ENCODE data around the gene MOK. TPM values are rescaled to one million over a fixed set of nuclear protein-coding genes. Genes with fewer than 3 reads are reported as not detected.

Gene MOK
- total and polyA plus RNA-seq, 2 of the 4 experiments (the other 2 are of a cell fraction) = 16.8 to 48.5 TPM

GRCh38 chr14:102333390-102333789 lies 28.4 kb upstream of the MOK start:
- in situ Hi-C loops (cut with MboI; ENCODE audit: low sequenced_read_pairs) = no loop called here

More at GRCh38 chr14:102333390-102333789, 28.4 kb upstream of the MOK start:
- H3K9me3 ChIP-seq (ENCODE audit: control insufficient read depth, insufficient read depth, low read length) = no peaks in the 10 kb centered on the region
- no peak overlapping the region for H4K8ac ChIP-seq (ENCODE audit: low read depth in 2 of 2, low read length in 2 of 2)
- no peaks in the 10 kb centered on the region for H3K4me1 ChIP-seq (ENCODE audit: control insufficient read depth, insufficient read depth, low read length)
- DNase-seq (no peak), ATAC-seq (ENCODE audit: low read depth) (no peak)
- H3K4me3 ChIP-seq (ENCODE audit: insufficient read depth, low read depth, low read length) = no peak overlapping the region
- H2AFZ ChIP-seq (replicated peaks; ENCODE audit: low read length, poor library complexity) = no peak overlapping the region
- POLR2A ChIA-PET (ENCODE audit: unreplicated experiment) = no interaction called here
- H3K56ac ChIP-seq (ENCODE audit: extremely low read depth, insufficient read depth, low read length) = no peak overlapping the region
- TF ChIP-seq USF2 (IDR thresholded peaks at IDR 0.05; ENCODE audit: low read depth, low read length) (no peak), RAD21 (IDR thresholded peaks at IDR 0.05; ENCODE audit: low read length) (no peak), MAFK (IDR thresholded peaks at IDR 0.05; ENCODE audit: low read depth, low read length) (no peak), SMC3 (IDR thresholded peaks at IDR 0.05; ENCODE audit: low read depth, low read length) (no peak), BHLHE40 (IDR thresholded peaks at IDR 0.05; ENCODE audit: low read depth, low read length) (no peak), MXI1 (IDR thresholded peaks at IDR 0.05; ENCODE audit: borderline replicate concordance, low read depth, low read length) (no peak), CHD1 (IDR thresholded peaks at IDR 0.05; ENCODE audit: low read depth, low read length) (no peak), RFX5 (IDR thresholded peaks at IDR 0.05; ENCODE audit: low read depth, low read length) (no peak), POLR2A (IDR thresholded peaks at IDR 0.05; ENCODE audit: low read depth, low read length) (no peak), CTCF (conservative IDR thresholded peaks at IDR 0.05; ENCODE audit: low read depth, low read length) (no peak), NFE2L2 (IDR thresholded peaks at IDR 0.05; ENCODE audit: low read depth, low read length) (no peak), CEBPB (IDR thresholded peaks at IDR 0.05; ENCODE audit: low read depth, low read length) (no peak), MAZ (IDR thresholded peaks at IDR 0.05; ENCODE audit: borderline replicate concordance, low read depth, low read length) (no peak), FOS (IDR thresholded peaks at IDR 0.05; ENCODE audit: low read depth, low read length) (no peak)
- intact Hi-C loops (cut with micrococcal nuclease) (no loop called here), dilution Hi-C loops (cut with HindIII; ENCODE audit: low sequenced_read_pairs, unreplicated experiment) (no loop called here)
- H3K79me1 ChIP-seq (ENCODE audit: low read depth in 1 of 2, low read length in 2 of 2) = peaks cover 4 to 5% of the 10 kb centered on the region in 2 experiments; a peak in 3 of 4 replicates
- H4K91ac ChIP-seq (ENCODE audit: insufficient read depth, low read depth, low read length) = no peak overlapping the region
- H3K23ac ChIP-seq (ENCODE audit: low read depth, low read length) = no peak overlapping the region
- no peak overlapping the region for H3K18ac ChIP-seq (ENCODE audit: low read depth, low read length)
- H3K14ac ChIP-seq (replicated peaks; ENCODE audit: low read depth, low read length) = no peak overlapping the region
- no peaks in the 10 kb centered on the region for H3K27me3 ChIP-seq (ENCODE audit: control insufficient read depth, insufficient read depth, low read length)
- H4K20me1 ChIP-seq (ENCODE audit: insufficient read depth, low read length) = no peaks in the 10 kb centered on the region
- H2BK20ac ChIP-seq (ENCODE audit: low read depth, low read length) = no peak overlapping the region
- H3K27ac ChIP-seq (ENCODE audit: insufficient read depth, low read length) = no peak overlapping the region
- no peak overlapping the region for H2AK5ac ChIP-seq (ENCODE audit: low read depth, low read length)
- H3K4ac ChIP-seq (ENCODE audit: low read depth, low read length) = no peak overlapping the region
- H2BK120ac ChIP-seq (ENCODE audit: low read depth, low read length) = no peak overlapping the region
- H3K36me3 ChIP-seq (ENCODE audit: control insufficient read depth, insufficient read depth, low read length) = peaks cover 14% of the 10 kb centered on the region; the same call in 1 of the 2 replicates
- H3K4me2 ChIP-seq (ENCODE audit: low read depth, low read length) = no peak overlapping the region
- 93% methylated on average over 2 of the region's 7 CpGs; no CpG with 5 or more reads in 1 of the 2 experiments for WGBS, 2 experiments (ENCODE audit: extremely low coverage in 2 of 2, insufficient read length in 1 of 2)
- H3K9ac ChIP-seq (ENCODE audit: low read depth, low read length) = no peak overlapping the region
- no peak overlapping the region for H4K5ac ChIP-seq (ENCODE audit: low read depth, low read length)
- no peak overlapping the region for H2AK9ac ChIP-seq (replicated peaks; ENCODE audit: low read depth, low read length, poor library complexity)
- no peak overlapping the region for H2BK5ac ChIP-seq (ENCODE audit: low read depth, low read length, poor library complexity, severe bottlenecking)
- CTCF ChIA-PET = no interaction called here
- no peak overlapping the region for H2BK15ac ChIP-seq (ENCODE audit: low read depth, low read length)
- no TSS peak for BruUV-seq (replicated peaks)
- H3K9me1 ChIP-seq (ENCODE audit: insufficient read depth, low read length) = no peaks in the 10 kb centered on the region
